Measurements from ENCODE around the gene CDC42EP2.
"Not testable (repeated sequence)": the region's sequence is repeated elsewhere in the genome, so short reads cannot be mapped to it uniquely, and the experiment has no call there.

CDC42EP2 gene

GRCh38 chr11:65325435-65325834 is 10.8 kb downstream of the CDC42EP2 start:
- no peak for TF ChIP-seq CTCF (IDR thresholded peaks at IDR 0.05; ENCODE audit: insufficient read depth, low read length, missing control alignments)
- H3K4me3 ChIP-seq (ENCODE audit: low read depth, low read length): no peak overlapping the region
- no peak for DNase-seq (ENCODE audit: low read depth, low spot score)
- CTCF ChIA-PET: interaction anchor here (0.6 to 34.5 kb wide), 3 partner anchors 9 to 77 kb away, joined by 4 to 1993 read pairs (median 359); partner anchors contain the start of genes CDC42EP2 and POLA2
- POLR2A ChIA-PET: interaction anchor here (1.4 kb wide), 1 partner anchor 9 kb away, joined by 4 read pairs; no protein-coding TSS in a partner anchor

- DNase-seq (ENCODE audit: low read depth, low spot score): no peak
- no peak overlapping the region for H3K4me3 ChIP-seq (ENCODE audit: low read depth, low read length)
- no peak for TF ChIP-seq CTCF (IDR thresholded peaks at IDR 0.05; ENCODE audit: insufficient read depth, low read length, missing control alignments)
- POLR2A ChIA-PET: no interaction called here
- CTCF ChIA-PET: interaction anchor here (12.0 to 34.5 kb wide), 2 partner anchors 10 to 43 kb away, joined by 359 to 1993 read pairs; partner anchors contain the start of genes CDC42EP2 and POLA2
These were observed 12.4 kb downstream of the CDC42EP2 start for GRCh38 chr11:65327021-65327420.

GRCh38 chr11:65329478-65329877 is 14.8 kb downstream of the CDC42EP2 start:
- no peak for DNase-seq (ENCODE audit: low read depth, low spot score)
- POLR2A ChIA-PET: interaction anchor here (0.6 to 1.9 kb wide), 7 partner anchors 13 to 94 kb away, joined by 3 to 11 read pairs (median 4); partner anchors contain the start of gene NEAT1
- no peak overlapping the region for H3K4me3 ChIP-seq (ENCODE audit: low read depth, low read length)
- CTCF ChIA-PET: interaction anchor here (0.6 to 34.5 kb wide), 31 partner anchors 12 to 636 kb away, joined by 3 to 1993 read pairs (median 5); partner anchors contain the start of genes CAPN1, CDC42EP2, FRMD8 and POLA2
- no peak for TF ChIP-seq CTCF (IDR thresholded peaks at IDR 0.05; ENCODE audit: insufficient read depth, low read length, missing control alignments)

GRCh38 chr11:65329944-65330403 is 15.3 kb downstream of the CDC42EP2 start:
- no peak overlapping the region for H3K4me3 ChIP-seq (ENCODE audit: low read depth, low read length)
- DNase-seq (ENCODE audit: low read depth, low spot score): peak; percentile 61
- POLR2A ChIA-PET: interaction anchor here (0.6 to 1.9 kb wide), 7 partner anchors 13 to 93 kb away, joined by 3 to 11 read pairs (median 4); partner anchors contain the start of gene NEAT1
- TF ChIP-seq CTCF (IDR thresholded peaks at IDR 0.05; ENCODE audit: insufficient read depth, low read length, missing control alignments): peak; percentile 66
- CTCF ChIA-PET: interaction anchor here (0.6 to 34.5 kb wide), 32 partner anchors 11 to 404 kb away, joined by 3 to 1993 read pairs (median 5); partner anchors contain the start of genes CAPN1, CDC42EP2, FRMD8 and POLA2

- ChIA-PET CTCF (interaction anchor here (0.9 to 34.5 kb wide), 21 partner anchors 11 to 405 kb away, joined by 3 to 1993 read pairs (median 6); partner anchors contain the start of genes CAPN1, CDC42EP2, FRMD8 and POLA2), POLR2A (interaction anchor here (0.9 to 1.9 kb wide), 5 partner anchors 14 to 93 kb away, joined by 3 to 11 read pairs (median 4); partner anchors contain the start of gene NEAT1)
- H3K4me3 ChIP-seq (ENCODE audit: low read depth, low read length): no peak overlapping the region
- no peak for DNase-seq (ENCODE audit: low read depth, low spot score)
- TF ChIP-seq CTCF (IDR thresholded peaks at IDR 0.05; ENCODE audit: insufficient read depth, low read length, missing control alignments): no peak
These were observed 15.9 kb downstream of the CDC42EP2 start for GRCh38 chr11:65330544-65330943.

GRCh38 chr11:65332591-65332990 is 17.9 kb downstream of the CDC42EP2 start:
- ChIA-PET POLR2A (interaction anchor here (1.3 to 1.5 kb wide), 2 partner anchors 17 to 58 kb away, joined by 5 to 7 read pairs; partner anchors contain the start of gene CDC42EP2), CTCF (interaction anchor here (1.0 to 34.5 kb wide), 5 partner anchors 16 to 107 kb away, joined by 3 to 1993 read pairs (median 102); partner anchors contain the start of genes CDC42EP2 and POLA2)
- H3K4me3 ChIP-seq (ENCODE audit: low read depth, low read length); DNase-seq (ENCODE audit: low read depth, low spot score): not testable (repeated sequence)
